HG03342 (cell line): Measurements from ENCODE around the gene ADD1.

ENCODE experiments used
- ATAC-seq: cut with Tn5 transposase; IDR thresholded peaks from one replicate; pipeline ENCODE4 v1.9.1; 2021; ENCODE audit warnings: mild to moderate bottlenecking, moderate library complexity; ENCODE audit not compliant: unreplicated experiment

The ADD1 gene

DNA sequence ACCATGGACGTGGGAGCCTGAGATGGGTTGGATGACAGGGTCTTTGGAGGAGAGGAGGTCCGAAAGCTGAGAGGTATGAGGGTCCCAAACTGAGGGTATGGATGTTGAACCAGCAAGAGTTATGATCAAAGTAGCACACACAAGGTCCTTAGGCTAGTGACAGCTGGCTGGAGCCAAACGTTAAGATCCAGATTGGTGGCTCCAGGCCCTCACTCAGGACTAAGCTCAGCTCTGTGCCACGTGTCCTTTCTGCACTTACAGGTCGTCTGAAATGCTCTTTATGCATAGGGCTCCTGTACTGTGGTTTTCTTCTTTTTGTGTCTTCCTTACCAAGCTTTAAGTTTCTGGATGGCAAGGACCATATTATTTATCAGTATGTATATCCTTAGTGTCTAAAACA lies 35.4 kb downstream of the ADD1 start:
- no peak for ATAC-seq

DNA sequence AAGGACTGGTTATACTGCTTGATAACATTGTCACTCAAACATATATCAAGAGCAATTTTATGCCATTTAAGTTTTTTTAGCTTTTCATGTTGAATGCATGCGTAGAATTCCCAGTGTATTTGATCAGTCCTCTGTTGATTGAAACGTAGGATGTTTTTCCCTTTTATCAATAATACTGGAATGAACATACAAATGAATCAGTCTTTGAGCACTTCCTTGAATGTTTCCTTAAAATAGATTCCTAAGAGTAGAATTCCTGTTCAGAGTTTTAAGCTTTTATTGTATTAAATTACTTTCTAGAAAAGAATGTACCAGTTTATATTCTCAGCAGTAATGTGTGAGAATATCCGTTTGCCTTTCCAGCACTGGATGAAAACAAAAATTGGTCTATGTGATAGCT lies 37.8 kb downstream of the ADD1 start:
- no peak for ATAC-seq

DNA sequence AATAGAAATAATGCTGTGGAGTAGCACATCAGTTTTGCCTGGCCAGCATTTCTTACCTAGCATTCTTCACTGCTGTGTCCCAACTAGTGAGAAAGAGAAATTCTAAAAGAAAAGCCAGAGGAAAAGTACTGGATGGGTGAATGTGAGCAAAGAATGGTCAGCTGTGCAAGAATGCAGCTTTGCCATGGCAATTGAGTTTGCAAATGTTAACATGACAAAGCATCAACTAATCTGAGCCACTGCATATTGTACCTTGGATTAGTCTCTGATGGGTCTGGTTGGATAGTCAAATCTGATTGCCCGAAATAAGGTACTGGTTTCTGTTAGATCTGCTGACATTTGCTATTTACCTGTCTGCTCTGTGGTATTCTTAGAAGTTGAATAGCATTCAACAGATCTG lies 38.7 kb downstream of the ADD1 start:
- ATAC-seq, result no peak

GRCh38 chr4:2886161-2886560 lies 42.5 kb downstream of the ADD1 start:
- no peak for ATAC-seq

- no peak for ATAC-seq
These were observed 43.0 kb downstream of the ADD1 start for GRCh38 chr4:2886622-2887021.

GRCh38 chr4:2887343-2887742 lies 43.7 kb downstream of the ADD1 start:
- no peak for ATAC-seq

DNA sequence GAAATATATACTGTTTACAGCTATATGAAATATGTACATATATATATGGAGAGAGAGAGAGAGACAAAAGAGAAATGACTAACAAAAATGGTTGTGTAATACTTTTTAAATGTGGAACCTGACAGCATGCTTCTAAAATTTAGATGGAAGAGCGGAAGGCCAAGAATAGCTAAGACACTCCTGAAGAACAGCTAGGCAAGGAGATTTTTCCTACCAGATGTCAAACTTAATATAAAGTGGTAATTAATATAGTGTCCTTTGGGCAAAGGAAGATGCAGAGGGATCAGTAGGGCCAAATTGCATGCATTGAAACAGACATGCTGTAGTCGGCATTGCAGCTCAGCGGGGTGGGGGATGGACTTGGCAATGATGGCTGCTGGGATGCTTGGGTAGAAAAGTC lies 45.2 kb downstream of the ADD1 start:
- no peak for ATAC-seq

DNA sequence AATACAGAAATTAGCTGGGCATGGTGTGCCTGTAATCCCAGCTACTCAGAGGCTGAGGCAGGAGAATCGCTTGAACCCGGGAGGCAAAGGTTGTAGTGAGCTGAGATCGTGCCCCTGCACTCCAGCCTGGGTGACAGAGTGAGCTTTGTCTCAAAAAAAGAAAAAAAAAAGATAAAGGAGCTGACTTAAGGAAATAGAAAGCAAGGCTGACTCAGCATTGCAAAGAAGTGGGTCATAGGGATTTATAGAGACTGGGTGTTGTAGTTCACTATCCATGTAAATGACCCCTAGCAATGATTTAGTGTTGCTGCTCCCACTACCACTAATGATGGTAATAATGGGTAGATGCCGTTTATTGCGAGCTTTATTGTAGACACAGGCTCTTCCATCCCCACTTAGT lies 47.6 kb downstream of the ADD1 start:
- ATAC-seq, result no peak

DNA sequence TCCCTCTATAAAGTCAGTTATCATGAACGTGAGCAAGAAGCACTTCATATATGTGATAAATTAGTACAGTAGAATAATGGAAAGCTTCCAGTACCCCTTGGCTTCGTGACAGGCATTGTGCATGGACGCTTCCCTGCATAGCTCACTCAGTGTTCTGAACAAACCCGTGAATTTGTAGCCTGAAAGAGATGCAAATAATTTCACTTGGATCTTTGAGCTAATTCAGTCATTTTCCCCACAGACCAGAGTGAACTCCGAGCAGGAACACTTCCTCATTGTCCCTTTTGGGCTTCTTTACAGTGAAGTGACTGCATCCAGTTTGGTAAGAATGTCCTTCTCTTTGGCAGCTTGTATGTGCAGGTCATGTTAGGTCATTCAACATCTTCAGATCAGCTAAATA lies 50.1 kb downstream of the ADD1 start:
- ATAC-seq, result no peak

GRCh38 chr4:2898001-2898400 lies 54.4 kb downstream of the ADD1 start:
- no peak for ATAC-seq

DNA sequence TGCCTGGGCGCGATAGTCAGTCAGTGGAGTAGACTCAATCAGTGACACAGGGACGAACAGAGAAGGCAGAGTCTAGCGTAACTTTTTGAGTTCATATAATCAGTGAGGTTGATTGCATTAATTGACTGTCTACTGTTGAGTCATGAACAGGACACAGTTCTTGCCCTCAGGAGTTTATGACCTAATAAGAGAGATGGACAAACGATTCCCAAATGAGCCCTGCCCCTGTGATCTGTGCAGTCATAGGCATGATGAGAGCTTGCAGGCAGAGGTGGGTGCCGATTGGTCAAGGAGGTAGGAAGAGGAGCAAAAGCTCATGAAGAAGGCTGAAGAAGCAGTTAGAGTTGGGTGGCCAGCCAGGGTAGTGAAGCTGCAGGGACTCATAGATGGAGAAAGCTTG lies 57.1 kb downstream of the ADD1 start:
- no peak for ATAC-seq

DNA sequence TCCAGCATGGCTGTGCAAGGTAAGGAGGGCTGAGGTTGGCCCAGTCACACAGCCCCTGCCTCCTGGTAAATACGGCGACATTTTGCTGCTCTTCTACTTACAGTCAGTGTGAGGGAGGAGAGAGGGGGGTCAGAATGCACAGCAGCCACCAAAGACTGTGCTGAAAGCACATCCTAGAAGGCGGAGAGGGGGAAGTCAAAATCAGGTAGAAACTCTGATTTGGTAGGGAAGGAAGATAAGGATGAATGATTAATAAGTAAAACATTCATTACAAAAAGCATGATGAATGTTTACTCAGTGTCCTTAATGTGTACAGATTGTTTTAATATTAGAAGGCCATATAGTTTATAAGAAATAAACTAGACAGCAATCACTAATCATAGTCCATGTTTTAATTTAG lies 57.5 kb downstream of the ADD1 start:
- no peak for ATAC-seq

DNA sequence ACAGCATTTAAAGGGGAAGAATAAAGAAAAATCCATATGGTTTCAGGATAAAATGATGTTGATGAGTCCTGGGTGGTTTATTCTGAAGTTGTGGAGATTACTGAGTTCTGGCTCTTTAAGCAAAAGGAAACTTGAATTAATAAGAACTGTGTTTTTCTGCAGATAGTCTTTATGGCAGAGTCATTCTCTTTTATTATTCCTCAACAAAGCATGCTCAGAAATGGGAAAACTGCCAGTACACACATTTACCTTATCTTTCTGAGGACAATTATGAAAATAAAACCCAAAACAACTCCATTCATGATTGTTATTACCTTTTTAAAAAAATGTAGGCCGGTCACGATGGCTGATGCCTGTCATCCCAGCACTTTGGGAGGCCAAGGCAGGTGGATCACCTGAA lies 58.5 kb downstream of the ADD1 start:
- ATAC-seq, result no peak

DNA sequence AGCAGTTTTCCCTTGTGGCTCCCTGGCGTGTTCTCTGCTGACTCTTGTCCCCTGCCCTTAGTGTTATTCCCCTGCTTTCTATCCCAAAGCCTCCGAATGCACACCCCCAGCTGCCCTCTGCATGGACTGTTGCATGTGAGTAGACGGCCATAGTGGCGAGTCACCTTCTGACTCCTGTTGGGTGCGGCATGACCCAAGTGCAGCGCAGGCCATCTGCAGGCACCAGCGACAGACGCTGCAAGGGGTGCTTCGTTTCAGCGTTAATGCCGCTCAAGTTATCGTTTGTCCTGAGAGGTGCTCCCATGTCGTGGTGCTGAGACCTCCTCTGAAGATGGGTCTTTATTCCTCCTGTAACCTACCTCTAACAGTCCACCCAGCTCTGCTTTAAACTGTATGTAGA lies 61.9 kb downstream of the ADD1 start:
- ATAC-seq, result no peak

GRCh38 chr4:2906218-2906617 lies 62.6 kb downstream of the ADD1 start:
- no peak for ATAC-seq

- no peak for ATAC-seq
These were observed 63.6 kb downstream of the ADD1 start for GRCh38 chr4:2907226-2907625.

- no peak for ATAC-seq
These were observed 64.2 kb downstream of the ADD1 start for GRCh38 chr4:2907706-2908293.

DNA sequence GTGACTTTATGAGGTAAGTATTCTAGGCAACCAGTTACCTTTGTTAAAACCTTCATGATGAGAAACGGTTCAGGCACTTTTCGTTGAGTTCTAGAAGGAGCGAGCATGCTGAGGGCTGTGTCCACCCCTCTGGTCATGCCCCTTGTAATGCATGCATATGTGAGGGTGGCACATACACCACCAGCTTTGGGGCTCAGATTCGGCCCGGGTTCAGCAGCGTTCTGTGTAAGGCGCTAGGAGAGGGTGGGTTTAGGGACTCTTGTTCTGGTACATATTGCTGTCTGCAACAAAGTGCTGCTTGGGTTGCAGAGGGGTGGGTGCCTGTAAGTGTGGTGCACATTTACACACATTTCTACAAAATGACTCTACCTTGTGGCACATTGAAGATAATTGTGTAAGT lies 65.0 kb downstream of the ADD1 start:
- ATAC-seq, result no peak

GRCh38 chr4:2909583-2909982 lies 65.9 kb downstream of the ADD1 start:
- no peak for ATAC-seq

DNA sequence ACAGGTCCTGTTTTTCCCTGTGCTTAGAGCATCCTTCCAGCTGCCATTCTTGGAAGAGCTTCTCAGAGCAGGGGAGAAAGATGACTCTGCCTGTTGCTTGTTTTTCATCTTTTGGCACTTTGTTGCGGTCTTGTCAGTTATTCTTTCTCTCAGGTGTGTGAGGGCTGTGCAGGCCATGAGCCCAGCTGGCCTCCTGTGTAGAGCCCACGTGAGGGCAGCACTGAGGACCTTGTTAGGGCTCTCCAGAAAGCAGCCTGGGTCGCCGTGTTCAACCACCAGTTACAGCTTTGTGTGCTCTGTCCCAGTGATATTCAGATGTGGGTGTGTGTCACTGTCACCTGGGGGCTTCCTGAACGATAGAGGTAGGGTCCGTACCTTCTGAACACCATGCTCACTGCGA lies 66.8 kb downstream of the ADD1 start:
- no peak for ATAC-seq

GRCh38 chr4:2911868-2912267 lies 68.2 kb downstream of the ADD1 start:
- ATAC-seq, result no peak

GRCh38 chr4:2913168-2913567 lies 69.5 kb downstream of the ADD1 start:
- ATAC-seq, result no peak

GRCh38 chr4:2914256-2915126 lies 70.8 kb downstream of the ADD1 start:
- ATAC-seq, result no peak
